ENCODE results near the gene RAP1A. TPM values are rescaled to one million over a fixed set of nuclear protein-coding genes. Genes with fewer than 3 reads are reported as not detected.
A peak's percentile ranks its signal among the peaks of the same experiment; 100 is the strongest.
"Not testable (repeated sequence)": the region's sequence is repeated elsewhere in the genome, so short reads cannot be mapped to it uniquely, and the experiment has no call there.

The RAP1A gene
- total and polyA plus RNA-seq, 2 donors (not counting 3 experiments of a cell fraction or from before 2014, with no cell fraction given) = 17.8 to 56.4 TPM

- Histone ChIP-seq H2AFZ (ENCODE audit: low read depth, low read length) (peak within 1 kb of the TSS; percentile 87), H3K79me2 (ENCODE audit: control insufficient read depth, insufficient read depth, low read length) (no peaks in the 10 kb centered on the region), H3K4me1 (ENCODE audit: control insufficient read depth, extremely low read depth, insufficient read depth, low read length) (peaks cover 29% of the 10 kb centered on the region), H3K27ac (ENCODE audit: insufficient read depth, low read depth, low read length) (peak within 1 kb of the TSS; percentile 47), H3K9me1 (replicated peaks; ENCODE audit: control insufficient read depth, extremely low read depth, insufficient read depth, low read length) (no peaks in the 10 kb centered on the region), H3K4me2 (ENCODE audit: insufficient read depth, low read length) (peak within 1 kb of the TSS; percentile 89), H4K20me1 (replicated peaks; ENCODE audit: control insufficient read depth, extremely low read depth, insufficient read depth, low read length) (no peaks in the 10 kb centered on the region), H3K27me3 (ENCODE audit: control insufficient read depth in 2 of 2, insufficient read depth in 2 of 2, low read length in 2 of 2) (peaks cover 4 to 6% of the 10 kb centered on the region in 2 experiments), H3K36me3 (ENCODE audit: control insufficient read depth in 2 of 2, extremely low read depth in 1 of 2, insufficient read depth in 2 of 2, low read length in 2 of 2) (no peaks in the 10 kb centered on the region), H3K4me3 (replicated peaks in 1 of 3; ENCODE audit: insufficient read depth in 1 of 3, low read depth in 1 of 3, low read length in 3 of 3) (peak within 1 kb of the TSS; percentile 50 to 68 (median 61)), H3K9ac (replicated peaks; ENCODE audit: extremely low read depth, insufficient read depth, low read length) (peak within 1 kb of the TSS; percentile 69), H3K9me3 (replicated peaks; ENCODE audit: control insufficient read depth, insufficient read depth, low read length) (no peaks in the 10 kb centered on the region)
- TF ChIP-seq MAX (IDR thresholded peaks at IDR 0.05; ENCODE audit: insufficient read depth, insufficient read length) = peak; percentile 71
- no peak for TF ChIP-seq FOS (IDR thresholded peaks at IDR 0.05; ENCODE audit: borderline replicate concordance, insufficient read depth, low read length)
- ChIA-PET POLR2A (no interaction called here), CTCF (interaction anchor here (1.0 to 6.2 kb wide), 13 partner anchors 7 to 258 kb away, joined by 3 to 66 read pairs (median 5); partner anchors contain the start of gene DDX20)
- peak; percentile 89 for DNase-seq (ENCODE audit: low read depth, low spot score)
- FAIRE-seq = peak; percentile 91
- intact Hi-C loops (cut with micrococcal nuclease) (loop anchor here (1.0 to 10.0 kb wide), 2 partner anchors 19 to 775 kb away; partner anchors contain the start of gene LRIF1), dilution Hi-C loops (cut with MboI; ENCODE audit: extremely low pct_ligation_motif_present, low sequenced_read_pairs) (no loop called here)
- BruUV-seq (replicated peaks) = no TSS peak
Observed at GRCh38 chr1:111739194-111739924, 119.8 kb downstream of the RAP1A start, which contains the start of gene INKA2. INKA2 (minus strand) TSS chr1:111739395; CDS start chr1:111739242, 153 bp downstream.

GRCh38 chr1:111739925-111740765 is 120.6 kb downstream of the RAP1A start:
- peak overlapping the region; percentile 47 for H3K27ac ChIP-seq (ENCODE audit: insufficient read depth, low read depth, low read length)
- ChIA-PET POLR2A (no interaction called here), CTCF (interaction anchor here (1.1 to 6.2 kb wide), 6 partner anchors 9 to 258 kb away, joined by 3 to 66 read pairs (median 10); no protein-coding TSS in a partner anchor)
- no peaks in the 10 kb centered on the region for H3K79me2 ChIP-seq (ENCODE audit: control insufficient read depth, insufficient read depth, low read length)
- dilution Hi-C loops (cut with MboI; ENCODE audit: extremely low pct_ligation_motif_present, low sequenced_read_pairs) (no loop called here), intact Hi-C loops (cut with micrococcal nuclease) (loop anchor here (1.0 to 10.0 kb wide), 3 partner anchors 15 to 775 kb away; partner anchors contain the start of genes DDX20 and LRIF1)
- peak; percentile 59 for DNase-seq (ENCODE audit: low read depth, low spot score)
- peaks cover 4 to 6% of the 10 kb centered on the region in 2 experiments for H3K27me3 ChIP-seq (ENCODE audit: control insufficient read depth in 2 of 2, insufficient read depth in 2 of 2, low read length in 2 of 2)
- no peaks in the 10 kb centered on the region for H4K20me1 ChIP-seq (replicated peaks; ENCODE audit: control insufficient read depth, extremely low read depth, insufficient read depth, low read length)
- H3K4me3 ChIP-seq (replicated peaks in 1 of 3; ENCODE audit: insufficient read depth in 1 of 3, low read depth in 1 of 3, low read length in 3 of 3) = peak overlapping the region; percentile 37 to 61 (median 50)
- BruUV-seq (replicated peaks) = no TSS peak
- peak overlapping the region; percentile 89 for H3K4me2 ChIP-seq (ENCODE audit: insufficient read depth, low read length)
- H3K9me1 ChIP-seq (replicated peaks; ENCODE audit: control insufficient read depth, extremely low read depth, insufficient read depth, low read length) = no peaks in the 10 kb centered on the region
- peak overlapping the region; percentile 69 for H3K9ac ChIP-seq (replicated peaks; ENCODE audit: extremely low read depth, insufficient read depth, low read length)
- peaks cover 23% of the 10 kb centered on the region for H3K4me1 ChIP-seq (ENCODE audit: control insufficient read depth, extremely low read depth, insufficient read depth, low read length)
- no peaks in the 10 kb centered on the region for H3K9me3 ChIP-seq (replicated peaks; ENCODE audit: control insufficient read depth, insufficient read depth, low read length)
- TF ChIP-seq MYC (IDR thresholded peaks at IDR 0.05; ENCODE audit: low read depth, low read length) (no peak), EZH2 (IDR thresholded peaks at IDR 0.05; ENCODE audit: borderline replicate concordance, low read depth, low read length, severe bottlenecking) (peak; percentile 65)
- FAIRE-seq = peak; percentile 62
- peak overlapping the region; percentile 87 for H2AFZ ChIP-seq (ENCODE audit: low read depth, low read length)
- H3K36me3 ChIP-seq (ENCODE audit: control insufficient read depth in 2 of 2, extremely low read depth in 1 of 2, insufficient read depth in 2 of 2, low read length in 2 of 2) = no peaks in the 10 kb centered on the region

- H3K36me3 ChIP-seq (ENCODE audit: control insufficient read depth in 2 of 2, extremely low read depth in 1 of 2, insufficient read depth in 2 of 2, low read length in 2 of 2); H3K27me3 ChIP-seq (ENCODE audit: control insufficient read depth in 2 of 2, insufficient read depth in 2 of 2, low read length in 2 of 2); POLR2A ChIA-PET; FAIRE-seq; H3K79me2 ChIP-seq (ENCODE audit: control insufficient read depth, insufficient read depth, low read length); H3K9me1 ChIP-seq (replicated peaks; ENCODE audit: control insufficient read depth, extremely low read depth, insufficient read depth, low read length); intact Hi-C loops (cut with micrococcal nuclease); H2AFZ ChIP-seq (ENCODE audit: low read depth, low read length); H3K27ac ChIP-seq (ENCODE audit: insufficient read depth, low read depth, low read length); H4K20me1 ChIP-seq (replicated peaks; ENCODE audit: control insufficient read depth, extremely low read depth, insufficient read depth, low read length); dilution Hi-C loops (cut with MboI; ENCODE audit: extremely low pct_ligation_motif_present, low sequenced_read_pairs); BruUV-seq (replicated peaks); H3K4me2 ChIP-seq (ENCODE audit: insufficient read depth, low read length); DNase-seq (ENCODE audit: low read depth, low spot score); H3K9me3 ChIP-seq (replicated peaks; ENCODE audit: control insufficient read depth, insufficient read depth, low read length); H3K9ac ChIP-seq (replicated peaks; ENCODE audit: extremely low read depth, insufficient read depth, low read length); H3K4me3 ChIP-seq (replicated peaks in 1 of 3; ENCODE audit: insufficient read depth in 1 of 3, low read depth in 1 of 3, low read length in 3 of 3): not testable (repeated sequence)
- peaks cover 18% of the 10 kb centered on the region for H3K4me1 ChIP-seq (ENCODE audit: control insufficient read depth, extremely low read depth, insufficient read depth, low read length)
- CTCF ChIA-PET = interaction anchor here (0.9 to 11.1 kb wide), 2 partner anchors 13 to 28 kb away, joined by 3 to 487 read pairs; no protein-coding TSS in a partner anchor
Observed at GRCh38 chr1:111742292-111742691, 122.7 kb downstream of the RAP1A start.
